GM12872 (cell line): ENCODE measurements around the gene MAD1L1.

Experiments used
- CTCF ChIP-seq: IDR thresholded peaks from 3 replicates; pipeline ENCODE4 v1.5.1; 2011; ENCODE audit warnings: low read depth, mild to moderate bottlenecking, low read length, moderate library complexity; ENCODE audit not compliant: insufficient read depth

MAD1L1 gene

GRCh38 chr7:2016021-2016631, 216.6 kb downstream of the MAD1L1 start:
- no peak for TF ChIP-seq CTCF

- TF ChIP-seq CTCF: no peak
These were observed 217.4 kb downstream of the MAD1L1 start for GRCh38 chr7:2015251-2015871.

GRCh38 chr7:2014391-2015241, 218.1 kb downstream of the MAD1L1 start:
- TF ChIP-seq CTCF: no peak

- TF ChIP-seq CTCF: no peak
These were observed 219.1 kb downstream of the MAD1L1 start for GRCh38 chr7:2013381-2014311.

- no peak for TF ChIP-seq CTCF
These were observed 219.8 kb downstream of the MAD1L1 start for GRCh38 chr7:2012981-2013380.

GRCh38 chr7:2012044-2012900, 220.5 kb downstream of the MAD1L1 start:
- TF ChIP-seq CTCF: no peak
